Suprapubic skin (tissue), 4 donors: Measurements from ENCODE around the gene RNASE11. TPM values are rescaled to one million over a fixed set of nuclear protein-coding genes. Genes with fewer than 3 reads are reported as not detected.
"Not testable (repeated sequence)": the region's sequence is repeated elsewhere in the genome, so short reads cannot be mapped to it uniquely, and the experiment has no call there.

Experiments used
- DNase-seq, 2 donors: peaks; one replicate each; pipeline ENCODE4 v3.0.0-alpha.2; 2019; ENCODE audit warnings: low spot score in 2 of 2
- H3K27ac ChIP-seq: fragments of 200-600 bp; sonication (generic); one replicate; pipeline ENCODE4 v1.5.1; 2019
- H3K27me3 ChIP-seq: fragments of 200-600 bp; sonication (generic); one replicate; pipeline ENCODE4 v1.5.1; 2019
- H3K36me3 ChIP-seq: fragments of 200-600 bp; sonication (generic); one replicate; pipeline ENCODE4 v1.5.1; 2019
- H3K4me1 ChIP-seq: fragments of 200-600 bp; sonication (generic); one replicate; pipeline ENCODE4 v1.5.1; 2019
- H3K4me3 ChIP-seq: fragments of 200-600 bp; sonication (generic); one replicate; pipeline ENCODE4 v1.5.1; 2019; ENCODE audit warnings: mild to moderate bottlenecking
- H3K9me3 ChIP-seq: fragments of 200-600 bp; sonication (generic); one replicate; pipeline ENCODE4 v1.5.1; 2019
- EP300 ChIP-seq: sonication (generic); formaldehyde crosslinking; IDR thresholded peaks from one replicate; pipeline ENCODE4 v1.6.1; 2017; ENCODE audit warnings: antibody characterized with exemption
- POLR2A ChIP-seq, 2 donors: fragments of 450-650 bp; IDR thresholded peaks; one replicate each; pipeline ENCODE4 v1.6.1; 2017; ENCODE audit warnings: antibody characterized with exemption in 2 of 2, mild to moderate bottlenecking in 2 of 2, moderate library complexity in 2 of 2
- POLR2AphosphoS5 ChIP-seq, 3 donors: sonication (generic); formaldehyde crosslinking; IDR thresholded peaks; one replicate each; pipeline ENCODE4 v1.6.1; 2017; ENCODE audit warnings: antibody characterized with exemption in 3 of 3
- WGBS: methylation state at CpG from one replicate; pipeline ENCODE4 v1.1.5; 2018; 5-methylcytosine and 5-hydroxymethylcytosine counted together
- total RNA-seq, 4 donors: library from RNA; depleted of rRNA; stranded (reverse); fragments of >200 nt; gene quantifications; one replicate each; pipeline ENCODE4 v1.1.0, GENCODE V29; 2016
- TF ChIP-seq, protein P1 (sequence below), 2 donors: fragments of 200-600 bp in 1 of 2; fragments of 450-650 bp in 1 of 2; sonication (generic) in 1 of 2; IDR thresholded peaks; one replicate each; pipeline ENCODE4 v1.5.1; 2016 to 2019; ENCODE audit warnings: antibody characterized with exemption in 2 of 2, mild to moderate bottlenecking in 1 of 2, moderate library complexity in 1 of 2

The RNASE11 gene
- total RNA-seq, 4 donors from 2014 or later = not detected

DNA sequence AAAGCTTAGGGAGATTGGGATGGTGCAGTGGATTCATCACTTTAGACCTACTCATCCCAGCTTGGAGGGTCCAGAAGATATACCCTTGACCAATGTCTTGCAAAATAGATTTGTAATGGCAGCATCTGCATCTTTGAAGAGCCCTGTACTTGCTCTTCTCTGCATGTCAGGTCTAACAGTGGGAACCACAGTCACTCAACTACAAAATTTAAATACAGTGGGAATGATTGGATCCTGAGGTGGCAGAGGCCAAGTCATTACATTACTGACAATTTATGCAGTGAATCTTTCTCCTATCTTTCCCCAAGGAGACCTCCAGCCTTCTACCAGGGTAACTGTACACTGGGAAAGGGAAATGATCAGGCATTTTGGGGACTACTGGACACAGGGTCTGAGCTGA is 18.7 kb downstream of the RNASE11 start:
- Histone ChIP-seq H3K27me3 (no peaks in the 10 kb centered on the region), H3K27ac (no peak overlapping the region), H3K4me3 (no peak overlapping the region), H3K36me3 (no peaks in the 10 kb centered on the region), H3K4me1 (no peaks in the 10 kb centered on the region), H3K9me3 (peaks cover 13% of the 10 kb centered on the region)
- DNase-seq = no peak
- TF ChIP-seq EP300 = no peak
- no peak for TF ChIP-seq POLR2AphosphoS5 (IDR thresholded peaks at IDR 0.05)
- TF ChIP-seq POLR2A (IDR thresholded peaks at IDR 0.05) = no peak
- TF ChIP-seq, protein P1, sequence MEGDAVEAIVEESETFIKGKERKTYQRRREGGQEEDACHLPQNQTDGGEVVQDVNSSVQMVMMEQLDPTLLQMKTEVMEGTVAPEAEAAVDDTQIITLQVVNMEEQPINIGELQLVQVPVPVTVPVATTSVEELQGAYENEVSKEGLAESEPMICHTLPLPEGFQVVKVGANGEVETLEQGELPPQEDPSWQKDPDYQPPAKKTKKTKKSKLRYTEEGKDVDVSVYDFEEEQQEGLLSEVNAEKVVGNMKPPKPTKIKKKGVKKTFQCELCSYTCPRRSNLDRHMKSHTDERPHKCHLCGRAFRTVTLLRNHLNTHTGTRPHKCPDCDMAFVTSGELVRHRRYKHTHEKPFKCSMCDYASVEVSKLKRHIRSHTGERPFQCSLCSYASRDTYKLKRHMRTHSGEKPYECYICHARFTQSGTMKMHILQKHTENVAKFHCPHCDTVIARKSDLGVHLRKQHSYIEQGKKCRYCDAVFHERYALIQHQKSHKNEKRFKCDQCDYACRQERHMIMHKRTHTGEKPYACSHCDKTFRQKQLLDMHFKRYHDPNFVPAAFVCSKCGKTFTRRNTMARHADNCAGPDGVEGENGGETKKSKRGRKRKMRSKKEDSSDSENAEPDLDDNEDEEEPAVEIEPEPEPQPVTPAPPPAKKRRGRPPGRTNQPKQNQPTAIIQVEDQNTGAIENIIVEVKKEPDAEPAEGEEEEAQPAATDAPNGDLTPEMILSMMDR (IDR thresholded peaks at IDR 0.05) = no peak

DNA sequence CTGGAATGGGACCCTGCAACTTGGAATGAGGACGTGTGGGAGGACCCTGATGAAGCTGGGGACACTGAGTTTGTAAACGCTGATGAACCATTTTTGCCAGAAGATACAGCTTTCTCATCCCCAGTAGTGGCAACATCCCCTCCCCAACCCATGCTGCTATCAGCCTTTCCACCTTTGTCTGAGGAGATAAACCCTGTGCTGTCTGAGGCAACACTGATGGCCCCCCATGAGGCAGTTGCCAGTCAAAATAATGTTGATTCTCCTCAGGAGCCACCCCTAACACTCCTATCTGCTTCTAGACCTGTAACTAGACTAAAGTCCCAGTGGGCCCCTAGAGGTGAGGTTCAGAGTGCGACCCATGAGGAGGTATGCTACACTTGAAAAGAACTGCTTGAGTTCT is 19.4 kb downstream of the RNASE11 start:
- H3K4me1 ChIP-seq = no peaks in the 10 kb centered on the region
- peaks cover 13% of the 10 kb centered on the region for H3K9me3 ChIP-seq
- no peak overlapping the region for H3K4me3 ChIP-seq
- no peak for DNase-seq
- H3K27ac ChIP-seq = no peak overlapping the region
- no peaks in the 10 kb centered on the region for H3K36me3 ChIP-seq
- 72% methylated on average over 2 of the region's 3 CpGs for WGBS
- TF ChIP-seq, protein P1 (IDR thresholded peaks at IDR 0.05) = no peak
- TF ChIP-seq POLR2AphosphoS5 (IDR thresholded peaks at IDR 0.05) (no peak), EP300 (no peak), POLR2A (IDR thresholded peaks at IDR 0.05) (no peak)
- no peaks in the 10 kb centered on the region for H3K27me3 ChIP-seq

DNA sequence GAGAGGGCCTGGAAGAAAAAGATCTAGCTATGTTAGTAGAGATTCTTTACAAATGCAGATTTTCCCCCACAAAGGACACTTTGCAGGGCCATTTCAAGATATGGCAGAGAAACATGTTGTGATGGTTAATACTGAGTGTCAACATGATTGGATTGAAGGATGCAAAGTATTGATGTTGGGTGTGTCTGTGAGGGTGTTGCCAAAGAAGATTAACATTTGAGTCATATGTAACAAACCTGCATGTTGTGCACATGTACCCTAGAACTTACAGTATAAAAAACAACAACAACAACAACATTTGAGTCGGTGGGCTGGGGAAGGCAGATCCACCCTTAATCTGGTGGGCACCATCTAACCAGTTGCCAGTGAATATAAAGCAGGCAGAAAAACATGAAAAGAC is 20.6 kb downstream of the RNASE11 start:
- not testable (repeated sequence) for H3K4me3 ChIP-seq, H3K4me1 ChIP-seq, DNase-seq, H3K27ac ChIP-seq, H3K27me3 ChIP-seq, H3K36me3 ChIP-seq
- 86% methylated on average over 1 of the region's 1 CpG for WGBS
- H3K9me3 ChIP-seq = peaks cover 13% of the 10 kb centered on the region

DNA sequence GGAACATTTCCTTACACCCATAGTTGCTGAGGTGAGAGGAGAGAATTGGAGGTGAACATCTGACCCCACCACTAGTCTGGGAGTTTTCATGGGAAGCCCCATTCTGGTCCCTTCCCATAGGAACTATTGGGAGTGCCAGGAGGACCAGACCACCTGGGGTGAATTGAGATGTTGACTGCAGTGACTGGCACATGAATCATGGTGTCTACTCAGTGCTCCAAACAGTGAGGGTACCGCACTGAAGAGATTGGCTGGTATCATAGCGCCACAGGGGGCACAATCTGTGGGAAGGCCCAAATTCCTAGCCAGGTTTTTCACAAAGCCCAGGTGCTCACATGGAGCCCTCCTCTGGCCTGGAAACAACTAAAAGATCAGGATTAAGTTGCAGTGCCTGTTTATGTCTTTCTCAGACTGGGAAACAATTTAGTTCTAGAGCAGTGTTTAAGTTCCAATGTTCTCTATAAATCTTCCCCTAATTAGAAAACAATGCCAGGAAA is 23.3 kb downstream of the RNASE11 start:
- Histone ChIP-seq H3K27me3 (no peaks in the 10 kb centered on the region), H3K9me3 (peaks cover 13% of the 10 kb centered on the region), H3K36me3 (no peaks in the 10 kb centered on the region), H3K4me1 (no peaks in the 10 kb centered on the region), H3K27ac (no peak overlapping the region), H3K4me3 (no peak overlapping the region)
- DNase-seq = no peak
- WGBS = 94% methylated on average over 2 of the region's 2 CpGs
- TF ChIP-seq POLR2A (IDR thresholded peaks at IDR 0.05) (no peak), EP300 (no peak), POLR2AphosphoS5 (IDR thresholded peaks at IDR 0.05) (no peak)
- TF ChIP-seq, protein P1 (IDR thresholded peaks at IDR 0.05) = no peak

DNA sequence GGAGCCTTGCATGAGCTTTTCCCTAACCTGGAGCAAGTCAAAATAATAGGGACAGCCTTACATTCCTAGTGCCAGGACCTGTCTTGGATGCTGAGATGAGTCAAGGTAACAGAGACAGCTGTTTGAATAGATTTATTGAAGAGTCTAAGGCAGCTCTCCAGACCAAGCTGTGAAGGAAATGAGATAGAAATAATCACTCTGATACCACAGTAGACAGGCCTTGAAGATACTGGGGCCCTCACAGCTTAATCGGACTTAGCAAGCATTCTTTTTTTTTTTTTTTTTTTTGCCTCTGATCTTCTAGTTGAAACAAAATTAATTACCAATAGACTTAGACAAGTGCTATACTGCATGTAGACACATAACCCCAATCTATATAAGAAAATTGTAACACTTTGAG is 23.8 kb downstream of the RNASE11 start:
- no peaks in the 10 kb centered on the region for H3K27me3 ChIP-seq
- H3K4me1 ChIP-seq = no peaks in the 10 kb centered on the region
- H3K4me3 ChIP-seq = no peak overlapping the region
- H3K27ac ChIP-seq = no peak overlapping the region
- 87% methylated on average over 1 of the region's 1 CpG for WGBS
- no peaks in the 10 kb centered on the region for H3K36me3 ChIP-seq
- peaks cover 8% of the 10 kb centered on the region for H3K9me3 ChIP-seq
- DNase-seq = no peak
- no peak for TF ChIP-seq POLR2A (IDR thresholded peaks at IDR 0.05)
- TF ChIP-seq, protein P1 (IDR thresholded peaks at IDR 0.05) = no peak
- no peak for TF ChIP-seq POLR2AphosphoS5 (IDR thresholded peaks at IDR 0.05)
- no peak for TF ChIP-seq EP300

DNA sequence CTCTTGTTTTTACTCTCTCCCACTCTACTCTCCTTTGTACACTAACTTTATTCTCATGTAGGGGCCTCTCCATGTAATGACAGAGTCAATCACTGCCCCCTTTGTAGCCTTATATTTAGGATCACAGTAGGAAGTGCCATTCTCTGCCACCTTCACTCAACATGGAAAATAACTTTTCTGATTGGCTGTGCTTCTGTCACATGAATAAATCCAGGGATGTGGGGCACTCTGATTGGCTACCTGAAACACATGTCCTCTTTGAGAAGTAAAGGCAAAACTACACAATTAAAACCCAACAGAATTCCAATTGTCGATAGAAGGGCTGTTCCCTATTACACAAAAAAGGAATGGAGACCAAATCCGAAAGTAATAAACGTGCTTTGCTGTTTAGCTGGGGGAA is 26.8 kb downstream of the RNASE11 start, which contains the start of gene RNASE9:
RNASE9 (minus strand) TSS at position 87 of the 400 bp plus-strand sequence.
- no peak for TF ChIP-seq POLR2A (IDR thresholded peaks at IDR 0.05)
- no peak for TF ChIP-seq POLR2AphosphoS5 (IDR thresholded peaks at IDR 0.05)
- TF ChIP-seq, protein P1 (IDR thresholded peaks at IDR 0.05) = no peak
- no peak for TF ChIP-seq EP300
- WGBS = 88% methylated on average over 3 of the region's 3 CpGs
- Histone ChIP-seq H3K36me3 (no peaks in the 10 kb centered on the region), H3K27ac (no peak within 1 kb of the TSS), H3K27me3 (no peaks in the 10 kb centered on the region), H3K4me3 (no peak within 1 kb of the TSS), H3K9me3 (no peaks in the 10 kb centered on the region), H3K4me1 (no peaks in the 10 kb centered on the region)
- DNase-seq = no peak
